GM19452 (cell line): ENCODE measurements around the gene COP1.
"Not testable (repeated sequence)": the region's sequence is repeated elsewhere in the genome, so short reads cannot be mapped to it uniquely, and the experiment has no call there.

Experiments
- ATAC-seq: cut with Tn5 transposase; IDR thresholded peaks from one replicate; pipeline ENCODE4 v1.9.1; 2021; ENCODE audit not compliant: unreplicated experiment

Gene COP1

GRCh38 chr1:176206961-176207902, at the start of gene COP1:
TSS of gene COP1 (minus strand) at chr1:176207286. CDS start at chr1:176206978, 308 bp downstream.
- ATAC-seq: peak; percentile 83

GRCh38 chr1:176252191-176252590, 45.1 kb upstream of the COP1 start:
- no peak for ATAC-seq

- ATAC-seq: no peak
Observed at GRCh38 chr1:176244851-176245250, 37.8 kb upstream of the COP1 start.

- no peak for ATAC-seq
Observed at GRCh38 chr1:176243746-176244145, 36.7 kb upstream of the COP1 start.

- ATAC-seq: no peak
Observed at GRCh38 chr1:176241385-176242015, 34.4 kb upstream of the COP1 start.

GRCh38 chr1:176233657-176234056, 26.6 kb upstream of the COP1 start:
- ATAC-seq: not testable (repeated sequence)

- ATAC-seq: no peak
Observed at GRCh38 chr1:176227579-176227978, 20.5 kb upstream of the COP1 start.

GRCh38 chr1:176225911-176226310, 18.8 kb upstream of the COP1 start:
- no peak for ATAC-seq

GRCh38 chr1:176225479-176225875, 18.4 kb upstream of the COP1 start:
- no peak for ATAC-seq

GRCh38 chr1:176222196-176222595, 15.1 kb upstream of the COP1 start:
- ATAC-seq: no peak

GRCh38 chr1:176220100-176220689, 13.1 kb upstream of the COP1 start:
- ATAC-seq: no peak

- ATAC-seq: no peak
Observed at GRCh38 chr1:176217461-176218099, 10.5 kb upstream of the COP1 start.

GRCh38 chr1:176216031-176216430, 8.9 kb upstream of the COP1 start:
- ATAC-seq: no peak

GRCh38 chr1:176211396-176212165, 4.5 kb upstream of the COP1 start:
- no peak for ATAC-seq

GRCh38 chr1:176208034-176208433, 948 bp upstream of the COP1 start:
- ATAC-seq: no peak

- ATAC-seq: peak; percentile 20
Observed at GRCh38 chr1:176206006-176206960, 803 bp downstream of the COP1 start.

- ATAC-seq: no peak
Observed at GRCh38 chr1:176205332-176205914, 1.7 kb downstream of the COP1 start.

- not testable (repeated sequence) for ATAC-seq
Observed at GRCh38 chr1:176204655-176205054, 2.4 kb downstream of the COP1 start.

GRCh38 chr1:176203735-176204134, 3.4 kb downstream of the COP1 start:
- ATAC-seq: no peak
